HepG2 (cell line): ENCODE measurements around the gene SHTN1. TPM values are rescaled to one million over a fixed set of nuclear protein-coding genes. Genes with fewer than 3 reads are reported as not detected.
A peak's percentile ranks its signal among the peaks of the same experiment; 100 is the strongest.

Experiments used
- GMEB1 ChIP-seq: sonication (generic); formaldehyde crosslinking; IDR thresholded peaks from 2 replicates; pipeline ENCODE4 v1.5.1; 2020; ENCODE audit warnings: missing genetic modification reagents, mild to moderate bottlenecking, borderline replicate concordance
- MTA3 ChIP-seq: sonication (generic); formaldehyde crosslinking; IDR thresholded peaks from 2 replicates; pipeline ENCODE4 v1.4.0; 2020; ENCODE audit warnings: missing genetic modification reagents
- NR2C2 ChIP-seq: sonication (generic); formaldehyde crosslinking; IDR thresholded peaks from 2 replicates; pipeline ENCODE4 v1.4.0; 2020; ENCODE audit warnings: missing genetic modification reagents, mild to moderate bottlenecking, moderate library complexity, borderline replicate concordance
- ONECUT2 ChIP-seq: sonication (generic); formaldehyde crosslinking; IDR thresholded peaks from 2 replicates; pipeline ENCODE4 v1.4.0; 2020; ENCODE audit warnings: missing genetic modification reagents
- SNAPC4 ChIP-seq: sonication (generic); formaldehyde crosslinking; IDR thresholded peaks from 2 replicates; pipeline ENCODE4 v1.4.0; 2020; ENCODE audit warnings: mild to moderate bottlenecking, missing genetic modification reagents
- TP53 ChIP-seq: sonication (generic); formaldehyde crosslinking; conservative IDR thresholded peaks from 2 replicates; pipeline ENCODE4 v1.4.0; 2020; ENCODE audit warnings: missing genetic modification reagents
- ZBTB21 ChIP-seq: sonication (generic); formaldehyde crosslinking; IDR thresholded peaks from 2 replicates; pipeline ENCODE4 v1.4.0; 2020; ENCODE audit warnings: missing genetic modification reagents
- ZFY ChIP-seq: sonication (generic); formaldehyde crosslinking; IDR thresholded peaks from 2 replicates; pipeline ENCODE4 v1.4.0; 2020; ENCODE audit warnings: missing genetic modification reagents
- ZNF24 ChIP-seq: fragments of 450-650 bp; IDR thresholded peaks from 2 replicates; pipeline ENCODE4 v1.6.1; 2017; ENCODE audit warnings: antibody characterized with exemption, mild to moderate bottlenecking
- ZNF605 ChIP-seq: sonication (generic); formaldehyde crosslinking; IDR thresholded peaks from 2 replicates; pipeline ENCODE4 v1.8.0; 2022; ENCODE audit warnings: mild to moderate bottlenecking, missing genetic modification reagents
- polyA plus RNA-seq, 8 experiments: library from polyadenylated mRNA; depleted of rRNA in 3 of 8; stranded (reverse) in 7 of 8; unstranded in 1 of 8; fragments of >200 nt; fragmentation: Illumina TruSeq in 4 of 8; extraction: Trizol in 4 of 8; gene quantifications; 2 replicates each; pipeline versions ENCODE4 v1.2.1 to v1.2.3, GENCODE V29; 2011 to 2016; ENCODE audit warnings: low read depth in 4 of 8, missing spikeins in 1 of 8, mixed read lengths in 1 of 8; ENCODE audit not compliant: insufficient read depth in 1 of 8
- total RNA-seq, 5 experiments: library from RNA; depleted of rRNA; stranded (reverse); fragments of >200 nt; fragmentation: Illumina TruSeq; extraction: Trizol; gene quantifications; 2 replicates each; pipeline ENCODE4 v1.2.3, GENCODE V29; 2016; ENCODE audit warnings: low read depth in 1 of 5
- TF ChIP-seq, protein P1 (sequence below): sonication (generic); formaldehyde crosslinking; IDR thresholded peaks from 2 replicates; pipeline ENCODE4 v1.8.0; 2022; ENCODE audit warnings: missing genetic modification reagents, mild to moderate bottlenecking, moderate library complexity, borderline replicate concordance

SHTN1 gene
- total and polyA plus RNA-seq, 2 of the 13 experiments (the other 11 are each of a cell fraction or from before 2014, with no cell fraction given) = 11.3 to 15.6 TPM

GRCh38 chr10:116849248-116850057, 155.5 kb downstream of the SHTN1 start, which contains the start of gene ENO4 (continued):
- TF ChIP-seq ZBTB21 (CRISPR knock-in tag) (no peak), ZFY (peak; percentile 59), ZNF24 (no peak), MTA3 (no peak), ONECUT2 (CRISPR knock-in tag) (no peak), NR2C2 (no peak), GMEB1 (peak; percentile 38; the same call in 1 of the 2 replicates), TP53 (CRISPR knock-in tag) (no peak), SNAPC4 (CRISPR knock-in tag) (no peak), ZNF605 (CRISPR knock-in tag) (0 out of 2 replicates have a peak, but pooled peaks have one; percentile 27)
- TF ChIP-seq, protein P1, sequence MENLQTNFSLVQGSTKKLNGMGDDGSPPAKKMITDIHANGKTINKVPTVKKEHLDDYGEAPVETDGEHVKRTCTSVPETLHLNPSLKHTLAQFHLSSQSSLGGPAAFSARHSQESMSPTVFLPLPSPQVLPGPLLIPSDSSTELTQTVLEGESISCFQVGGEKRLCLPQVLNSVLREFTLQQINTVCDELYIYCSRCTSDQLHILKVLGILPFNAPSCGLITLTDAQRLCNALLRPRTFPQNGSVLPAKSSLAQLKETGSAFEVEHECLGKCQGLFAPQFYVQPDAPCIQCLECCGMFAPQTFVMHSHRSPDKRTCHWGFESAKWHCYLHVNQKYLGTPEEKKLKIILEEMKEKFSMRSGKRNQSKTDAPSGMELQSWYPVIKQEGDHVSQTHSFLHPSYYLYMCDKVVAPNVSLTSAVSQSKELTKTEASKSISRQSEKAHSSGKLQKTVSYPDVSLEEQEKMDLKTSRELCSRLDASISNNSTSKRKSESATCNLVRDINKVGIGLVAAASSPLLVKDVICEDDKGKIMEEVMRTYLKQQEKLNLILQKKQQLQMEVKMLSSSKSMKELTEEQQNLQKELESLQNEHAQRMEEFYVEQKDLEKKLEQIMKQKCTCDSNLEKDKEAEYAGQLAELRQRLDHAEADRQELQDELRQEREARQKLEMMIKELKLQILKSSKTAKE (CRISPR knock-in tag) = no peak
